K562 treated with DMSO at 1 percent for 4 hours (cell line): ENCODE results near the gene DRAM1. TPM values are rescaled to one million over a fixed set of nuclear protein-coding genes. Genes with fewer than 3 reads are reported as not detected.

Experiments used
- total RNA-seq: library from RNA; unstranded; fragments of 300-600 nt; gene quantifications from 2 replicates; pipeline ENCODE4 v1.2.3, GENCODE V29; 2022; ENCODE audit not compliant: insufficient read depth

DRAM1 gene
- 7.2 and 14.7 TPM in 2 replicates for total RNA-seq

GRCh38 chr12:101876861-101877805 lies at the start of gene DRAM1:
Gene DRAM1, plus strand, starts transcription at chr12:101877580. Its CDS starts 210 bp downstream, at chr12:101877790.

GRCh38 chr12:101830367-101831325 lies 46.7 kb upstream of the DRAM1 start, which contains the start of gene GNPTAB:
Gene GNPTAB, minus strand, starts transcription at chr12:101830959. Its CDS starts 284 bp downstream, at chr12:101830675.

Other genes starting within 250 kb of the DRAM1 start
- 81.5 and 105 TPM in 2 replicates for gene CHPT1, start 179.9 kb upstream of the DRAM1 start, total RNA-seq
- not detected in 2 replicates for gene SYCP3, start 138.1 kb upstream of the DRAM1 start, total RNA-seq
- gene GNPTAB, start 46.6 kb upstream of the DRAM1 start, total RNA-seq: 12.7 and 13.7 TPM in 2 replicates
- gene WASHC3, start 184.4 kb downstream of the DRAM1 start, total RNA-seq: 17.0 and 22.0 TPM in 2 replicates
- gene NUP37, start 242.5 kb downstream of the DRAM1 start, total RNA-seq: 58.9 and 64.5 TPM in 2 replicates
- 9.1 and 19.9 TPM in 2 replicates for gene PARPBP, start 242.6 kb downstream of the DRAM1 start, total RNA-seq